VCaP (cell line): Measurements from ENCODE around the gene TMEM263.
A peak's percentile ranks its signal among the peaks of the same experiment; 100 is the strongest.

ENCODE experiments used
- H3K27ac ChIP-seq: fragments of 450-650 bp; 2 replicates; pipeline ENCODE4 v1.5.1; 2017
- CTCF ChIP-seq: fragments of 450-650 bp; conservative IDR thresholded peaks from 2 replicates; pipeline ENCODE4 v1.5.1; 2017; ENCODE audit warnings: mild to moderate bottlenecking, moderate library complexity

The TMEM263 gene

GRCh38 chr12:106955377-106956047 lies at the start of gene TMEM263:
Gene TMEM263, plus strand, starts transcription at chr12:106955907. Its CDS starts 11,210 bp downstream, at chr12:106967117.
- TF ChIP-seq CTCF: no peak
- H3K27ac ChIP-seq: peak within 1 kb of the TSS; percentile 84

- TF ChIP-seq CTCF: no peak
- H3K27ac ChIP-seq: no peak overlapping the region
Measured at GRCh38 chr12:106906715-106907114, 49.0 kb upstream of the TMEM263 start.

GRCh38 chr12:106907411-106907810 lies 48.3 kb upstream of the TMEM263 start:
- H3K27ac ChIP-seq: no peak overlapping the region
- 0 out of 2 replicates have a peak, but pooled peaks have one; percentile 12 for TF ChIP-seq CTCF

- no peak overlapping the region for H3K27ac ChIP-seq
- no peak for TF ChIP-seq CTCF
Measured at GRCh38 chr12:106907846-106908245, 47.9 kb upstream of the TMEM263 start.

GRCh38 chr12:106908561-106908960 lies 47.1 kb upstream of the TMEM263 start:
- H3K27ac ChIP-seq: no peak overlapping the region
- no peak for TF ChIP-seq CTCF

GRCh38 chr12:106910202-106910601 lies 45.5 kb upstream of the TMEM263 start:
- H3K27ac ChIP-seq: no peak overlapping the region
- TF ChIP-seq CTCF: no peak

GRCh38 chr12:106911581-106911980 lies 44.1 kb upstream of the TMEM263 start:
- no peak overlapping the region for H3K27ac ChIP-seq
- no peak for TF ChIP-seq CTCF
